Panc1 (cell line): ENCODE results near the gene NOTCH1. TPM values are rescaled to one million over a fixed set of nuclear protein-coding genes. Genes with fewer than 3 reads are reported as not detected.

Experiments
- ATAC-seq: fragments of 200-7000 bp; cut with Tn5 transposase; 2 replicates; pipeline ENCODE4 v1.9.1; 2020; ENCODE audit warnings: mild to moderate bottlenecking, moderate library complexity
- BruUV-seq: library from RNA; stranded (reverse); fragments of 400-500 nt; replicated peaks from 2 replicates; lab custom pipeline; 2021; lab: Mats Ljungman, UMichigan
- CTCF ChIA-PET: fragments of 300-600 bp; sonication (Branson Sonifier 250); formaldehyde crosslinking; loops from one replicate; lab custom pipeline; 2022; ENCODE audit warnings: antibody characterized with exemption; lab: Charles Lee
- POLR2A ChIA-PET: fragments of 300-600 bp; sonication (Branson Sonifier 250); formaldehyde crosslinking; loops from one replicate; lab custom pipeline; 2022; ENCODE audit warnings: antibody characterized with exemption; lab: Charles Lee
- DNase-seq: peaks from one replicate; pipeline ENCODE4 v3.0.0-alpha.2; 2010; ENCODE audit warnings: low read depth, low spot score
- H3K27ac ChIP-seq: 2 replicates; pipeline ENCODE4 v1.5.1; 2011; ENCODE audit warnings: mild to moderate bottlenecking, low read length, inconsistent platforms
- H3K27me3 ChIP-seq: fragments of 200-500 bp; sonication (Bioruptor generic); 2 replicates; pipeline ENCODE4 v1.6.0; 2014; ENCODE audit warnings: low read length, inconsistent platforms; ENCODE audit not compliant: control insufficient read depth, insufficient read depth
- H3K36me3 ChIP-seq: fragments of 200-500 bp; sonication (Bioruptor generic); 2 replicates; pipeline ENCODE4 v1.5.1; 2014; ENCODE audit warnings: inconsistent platforms, mild to moderate bottlenecking, low read length, moderate library complexity; ENCODE audit not compliant: control insufficient read depth, insufficient read depth
- H3K4me1 ChIP-seq: 2 replicates; pipeline ENCODE4 v1.5.1; 2011; ENCODE audit warnings: inconsistent platforms, mild to moderate bottlenecking, low read length, moderate library complexity; ENCODE audit not compliant: control insufficient read depth, insufficient read depth
- H3K4me3 ChIP-seq, 2 experiments: 2 replicates each; pipeline ENCODE4 v1.5.1; 2011 to 2012; ENCODE audit warnings: low read depth in 2 of 2, low read length in 2 of 2, mild to moderate bottlenecking in 2 of 2, inconsistent platforms in 1 of 2, moderate library complexity in 1 of 2
- H3K9me3 ChIP-seq: fragments of 200-500 bp; sonication (Bioruptor generic); 2 replicates; pipeline ENCODE4 v1.5.1; 2014; ENCODE audit warnings: low read depth, mild to moderate bottlenecking, inconsistent platforms, low read length, moderate library complexity; ENCODE audit not compliant: control insufficient read depth, insufficient read depth
- POLR2AphosphoS5 ChIP-seq: IDR thresholded peaks from 2 replicates; pipeline ENCODE4 v1.6.1; 2012; ENCODE audit warnings: mild to moderate bottlenecking, low read depth, low read length, moderate library complexity
- SIN3A ChIP-seq: IDR thresholded peaks from 2 replicates; pipeline ENCODE4 v1.6.1; 2012; ENCODE audit warnings: low read depth, mild to moderate bottlenecking, low read length, moderate library complexity, borderline replicate concordance; ENCODE audit not compliant: insufficient read depth
- TCF7L2 ChIP-seq: IDR thresholded peaks from 2 replicates; pipeline ENCODE4 v1.6.1; 2011; ENCODE audit warnings: mild to moderate bottlenecking, low read depth, low read length, inconsistent platforms
- in situ Hi-C: cut with HindIII; loops from 2 replicates; pipeline ENCODE4 v1.10.0; 2016; ENCODE audit warnings: low sequenced_read_pairs, low pct_unique_long_range_greater_than_20kb
- intact Hi-C: fragments of 100-400 bp; cut with micrococcal nuclease; formaldehyde crosslinking; loops from one replicate; pipeline ENCODE4 v1.10.0; 2022; ENCODE audit not compliant: unreplicated experiment
- total RNA-seq: library from RNA; stranded (reverse); gene quantifications from one replicate; pipeline ENCODE4 v1.2.1, GENCODE V29; 2021; ENCODE audit not compliant: unreplicated experiment
- TF ChIP-seq, protein P1 (sequence below): fragments of 450-650 bp; IDR thresholded peaks from 2 replicates; pipeline ENCODE4 v1.5.1; 2017; ENCODE audit warnings: mild to moderate bottlenecking
- TF ChIP-seq, protein P2 (sequence below), 2 experiments: IDR thresholded peaks; 2 replicates each; pipeline ENCODE4 v1.6.1; 2011 to 2012; ENCODE audit warnings: low read depth in 2 of 2, control low read depth in 1 of 2, low read length in 1 of 2, mild to moderate bottlenecking in 1 of 2, moderate library complexity in 1 of 2; ENCODE audit not compliant: insufficient read depth in 1 of 2

NOTCH1 gene
- total RNA-seq, 1 experiment from 2014 or later, result 13.4 TPM

DNA sequence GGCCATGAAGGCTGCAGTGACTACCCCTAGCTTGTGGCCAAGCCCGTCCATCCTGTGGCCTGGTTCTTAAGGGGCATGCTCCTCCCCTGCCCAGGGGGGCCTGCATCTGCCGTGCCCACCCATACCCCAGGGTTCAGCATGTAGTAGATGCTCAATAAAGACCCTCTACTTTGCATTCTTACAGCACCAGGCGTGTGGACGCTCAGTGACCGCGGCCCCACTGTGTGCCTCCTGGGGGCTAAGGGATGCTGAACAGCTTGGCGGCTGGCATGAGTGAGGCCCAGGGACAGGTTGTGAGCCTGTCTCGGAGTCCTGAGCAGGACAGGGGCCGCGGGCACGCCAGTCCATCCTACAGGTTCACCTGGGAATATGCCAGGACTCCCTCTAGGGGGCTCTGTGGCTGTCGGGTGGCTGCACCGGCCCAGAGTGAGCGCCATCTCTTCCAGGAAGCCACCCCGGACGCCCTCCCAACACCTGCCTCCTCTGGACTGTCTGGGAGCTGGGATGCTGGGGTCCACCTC is 9.1 kb downstream of the NOTCH1 start:
- Histone ChIP-seq H3K9me3 (no peaks in the 10 kb centered on the region), H3K27ac (no peak overlapping the region), H3K4me3 (no peak overlapping the region), H3K4me1 (no peaks in the 10 kb centered on the region; the same call in 1 of the 2 replicates), H3K27me3 (no peaks in the 10 kb centered on the region), H3K36me3 (no peaks in the 10 kb centered on the region)
- BruUV-seq, result no TSS peak
- ATAC-seq, result no peak
- DNase-seq, result no peak
- intact Hi-C loops (no loop called here), in situ Hi-C loops (no loop called here)
- CTCF ChIA-PET, result no interaction called here
- POLR2A ChIA-PET, result no interaction called here
- no peak for TF ChIP-seq TCF7L2
- TF ChIP-seq, protein P1, sequence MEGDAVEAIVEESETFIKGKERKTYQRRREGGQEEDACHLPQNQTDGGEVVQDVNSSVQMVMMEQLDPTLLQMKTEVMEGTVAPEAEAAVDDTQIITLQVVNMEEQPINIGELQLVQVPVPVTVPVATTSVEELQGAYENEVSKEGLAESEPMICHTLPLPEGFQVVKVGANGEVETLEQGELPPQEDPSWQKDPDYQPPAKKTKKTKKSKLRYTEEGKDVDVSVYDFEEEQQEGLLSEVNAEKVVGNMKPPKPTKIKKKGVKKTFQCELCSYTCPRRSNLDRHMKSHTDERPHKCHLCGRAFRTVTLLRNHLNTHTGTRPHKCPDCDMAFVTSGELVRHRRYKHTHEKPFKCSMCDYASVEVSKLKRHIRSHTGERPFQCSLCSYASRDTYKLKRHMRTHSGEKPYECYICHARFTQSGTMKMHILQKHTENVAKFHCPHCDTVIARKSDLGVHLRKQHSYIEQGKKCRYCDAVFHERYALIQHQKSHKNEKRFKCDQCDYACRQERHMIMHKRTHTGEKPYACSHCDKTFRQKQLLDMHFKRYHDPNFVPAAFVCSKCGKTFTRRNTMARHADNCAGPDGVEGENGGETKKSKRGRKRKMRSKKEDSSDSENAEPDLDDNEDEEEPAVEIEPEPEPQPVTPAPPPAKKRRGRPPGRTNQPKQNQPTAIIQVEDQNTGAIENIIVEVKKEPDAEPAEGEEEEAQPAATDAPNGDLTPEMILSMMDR, result peak; percentile 56; the same call in 1 of the 2 replicates

DNA sequence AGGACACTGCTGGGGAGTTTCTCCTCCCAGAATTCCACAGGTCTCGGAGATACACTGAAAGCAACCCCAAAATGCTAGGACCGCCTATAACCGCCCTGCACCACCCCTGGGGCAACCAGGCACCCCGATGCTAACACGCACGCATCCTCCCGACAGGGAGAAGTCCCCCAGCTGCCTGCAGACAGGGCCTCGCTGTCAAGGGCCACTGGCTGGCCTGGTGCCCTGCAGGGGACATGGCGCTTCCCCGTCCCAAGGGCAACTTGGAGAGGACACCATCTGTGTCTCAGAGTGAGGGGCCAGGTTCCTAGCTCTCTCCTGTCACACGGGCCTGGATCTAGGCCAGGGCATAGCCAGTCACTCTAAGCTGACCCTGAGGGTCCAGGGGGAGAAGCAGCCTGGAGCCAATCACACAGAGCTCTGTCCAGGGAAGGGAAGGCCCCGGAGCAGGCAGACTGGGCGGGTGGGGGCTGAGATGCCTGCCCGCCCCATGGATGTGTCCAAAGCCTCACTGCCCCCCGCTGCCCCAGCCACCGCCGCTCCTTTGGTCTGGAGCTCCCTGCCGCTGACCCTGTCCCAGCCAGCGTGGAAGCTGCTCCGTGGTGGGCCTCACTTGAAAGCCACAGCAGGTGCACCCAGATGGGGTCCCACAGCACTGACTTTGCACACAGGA is 9.7 kb downstream of the NOTCH1 start:
- CTCF ChIA-PET, result no interaction called here
- Histone ChIP-seq H3K36me3 (no peaks in the 10 kb centered on the region), H3K27ac (no peak overlapping the region), H3K4me3 (no peak overlapping the region), H3K9me3 (no peaks in the 10 kb centered on the region), H3K4me1 (no peaks in the 10 kb centered on the region; the same call in 1 of the 2 replicates), H3K27me3 (no peaks in the 10 kb centered on the region)
- DNase-seq, result no peak
- no TSS peak for BruUV-seq
- intact Hi-C loops, result no loop called here
- no peak for ATAC-seq
- in situ Hi-C loops, result no loop called here
- TF ChIP-seq POLR2AphosphoS5 (no peak), SIN3A (no peak), TCF7L2 (no peak)
- TF ChIP-seq, protein P1, result no peak
- TF ChIP-seq, protein P2, sequence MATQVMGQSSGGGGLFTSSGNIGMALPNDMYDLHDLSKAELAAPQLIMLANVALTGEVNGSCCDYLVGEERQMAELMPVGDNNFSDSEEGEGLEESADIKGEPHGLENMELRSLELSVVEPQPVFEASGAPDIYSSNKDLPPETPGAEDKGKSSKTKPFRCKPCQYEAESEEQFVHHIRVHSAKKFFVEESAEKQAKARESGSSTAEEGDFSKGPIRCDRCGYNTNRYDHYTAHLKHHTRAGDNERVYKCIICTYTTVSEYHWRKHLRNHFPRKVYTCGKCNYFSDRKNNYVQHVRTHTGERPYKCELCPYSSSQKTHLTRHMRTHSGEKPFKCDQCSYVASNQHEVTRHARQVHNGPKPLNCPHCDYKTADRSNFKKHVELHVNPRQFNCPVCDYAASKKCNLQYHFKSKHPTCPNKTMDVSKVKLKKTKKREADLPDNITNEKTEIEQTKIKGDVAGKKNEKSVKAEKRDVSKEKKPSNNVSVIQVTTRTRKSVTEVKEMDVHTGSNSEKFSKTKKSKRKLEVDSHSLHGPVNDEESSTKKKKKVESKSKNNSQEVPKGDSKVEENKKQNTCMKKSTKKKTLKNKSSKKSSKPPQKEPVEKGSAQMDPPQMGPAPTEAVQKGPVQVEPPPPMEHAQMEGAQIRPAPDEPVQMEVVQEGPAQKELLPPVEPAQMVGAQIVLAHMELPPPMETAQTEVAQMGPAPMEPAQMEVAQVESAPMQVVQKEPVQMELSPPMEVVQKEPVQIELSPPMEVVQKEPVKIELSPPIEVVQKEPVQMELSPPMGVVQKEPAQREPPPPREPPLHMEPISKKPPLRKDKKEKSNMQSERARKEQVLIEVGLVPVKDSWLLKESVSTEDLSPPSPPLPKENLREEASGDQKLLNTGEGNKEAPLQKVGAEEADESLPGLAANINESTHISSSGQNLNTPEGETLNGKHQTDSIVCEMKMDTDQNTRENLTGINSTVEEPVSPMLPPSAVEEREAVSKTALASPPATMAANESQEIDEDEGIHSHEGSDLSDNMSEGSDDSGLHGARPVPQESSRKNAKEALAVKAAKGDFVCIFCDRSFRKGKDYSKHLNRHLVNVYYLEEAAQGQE (IDR thresholded peaks at IDR 0.05; ENCODE audit: insufficient read depth in 1 of 2, low read depth in 2 of 2, low read length in 1 of 2), result no peak
- POLR2A ChIA-PET, result no interaction called here
